ENCODE data around the gene MGA. TPM values are rescaled to one million over a fixed set of nuclear protein-coding genes. Genes with fewer than 3 reads are reported as not detected.

Gene MGA
- total RNA-seq, 1 donor from 2014 or later = 43.1 TPM

- no peak for TF ChIP-seq CTCF (IDR thresholded peaks at IDR 0.05; ENCODE audit: insufficient read depth, low read length, poor library complexity, severe bottlenecking)
- Histone ChIP-seq H3K36me3 (ENCODE audit: control insufficient read depth, insufficient read depth, low read length) (peaks cover 3% of the 10 kb centered on the region), H3K27me3 (ENCODE audit: control insufficient read depth, insufficient read depth, low read length) (no peaks in the 10 kb centered on the region), H3K4me3 (ENCODE audit: low read depth, low read length) (no peak overlapping the region)
- no peak for DNase-seq (ENCODE audit: low read depth)
Observed at GRCh38 chr15:41795996-41796856, 136.0 kb downstream of the MGA start.

- DNase-seq (ENCODE audit: low read depth) = no peak
- no peak for TF ChIP-seq CTCF (IDR thresholded peaks at IDR 0.05; ENCODE audit: insufficient read depth, low read length, poor library complexity, severe bottlenecking)
- Histone ChIP-seq H3K36me3 (ENCODE audit: control insufficient read depth, insufficient read depth, low read length) (peaks cover 3% of the 10 kb centered on the region), H3K4me3 (ENCODE audit: low read depth, low read length) (no peak overlapping the region), H3K27me3 (ENCODE audit: control insufficient read depth, insufficient read depth, low read length) (no peaks in the 10 kb centered on the region)
Observed at GRCh38 chr15:41797201-41797944, 137.2 kb downstream of the MGA start.

DNA sequence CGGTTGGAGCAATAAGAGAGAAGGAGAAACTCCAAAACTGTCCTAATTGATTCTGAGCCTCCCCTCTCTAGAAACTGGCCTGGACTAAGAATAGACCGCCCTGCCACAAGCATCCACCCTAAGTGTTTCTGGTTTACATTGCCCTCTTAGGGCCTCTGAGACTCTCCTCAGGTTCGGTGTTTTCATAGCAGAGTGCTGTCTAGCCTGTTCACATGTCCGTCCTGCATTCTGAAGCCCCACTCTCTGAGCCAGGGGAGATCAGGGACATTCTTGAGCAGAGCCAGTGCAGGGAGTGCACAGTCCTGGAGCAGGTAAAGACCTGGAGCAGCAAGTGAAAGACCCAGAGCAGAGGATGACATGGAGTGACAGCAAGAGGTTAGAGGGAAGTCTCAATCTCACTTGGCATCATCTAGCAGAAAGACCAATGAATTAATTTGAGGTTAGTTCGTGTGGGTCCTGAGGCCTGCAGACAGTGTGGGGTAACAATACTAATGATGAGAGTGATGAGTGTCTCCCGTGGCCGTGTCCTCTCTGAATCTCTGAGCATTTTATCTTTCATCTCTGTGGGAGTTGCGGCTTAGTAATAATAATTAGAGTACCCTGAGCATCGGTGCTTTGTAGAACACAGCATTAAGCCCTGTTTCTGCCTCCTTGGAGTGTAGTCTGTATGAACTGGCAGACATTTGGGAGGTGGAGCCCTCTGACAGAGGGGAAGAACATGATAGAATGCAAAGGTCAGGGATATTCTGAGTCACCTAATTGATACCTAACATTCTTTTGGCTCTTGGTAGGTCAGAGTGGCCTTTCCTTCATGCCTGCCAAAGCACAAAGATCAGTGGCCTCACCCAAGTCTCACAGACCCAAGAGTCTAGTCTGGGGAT lies 138.6 kb downstream of the MGA start:
- H3K27me3 ChIP-seq (ENCODE audit: control insufficient read depth, insufficient read depth, low read length) = no peaks in the 10 kb centered on the region
- no peak for DNase-seq (ENCODE audit: low read depth)
- H3K4me3 ChIP-seq (ENCODE audit: low read depth, low read length) = no peak overlapping the region
- H3K36me3 ChIP-seq (ENCODE audit: control insufficient read depth, insufficient read depth, low read length) = peaks cover 3% of the 10 kb centered on the region
- no peak for TF ChIP-seq CTCF (IDR thresholded peaks at IDR 0.05; ENCODE audit: insufficient read depth, low read length, poor library complexity, severe bottlenecking)

DNA sequence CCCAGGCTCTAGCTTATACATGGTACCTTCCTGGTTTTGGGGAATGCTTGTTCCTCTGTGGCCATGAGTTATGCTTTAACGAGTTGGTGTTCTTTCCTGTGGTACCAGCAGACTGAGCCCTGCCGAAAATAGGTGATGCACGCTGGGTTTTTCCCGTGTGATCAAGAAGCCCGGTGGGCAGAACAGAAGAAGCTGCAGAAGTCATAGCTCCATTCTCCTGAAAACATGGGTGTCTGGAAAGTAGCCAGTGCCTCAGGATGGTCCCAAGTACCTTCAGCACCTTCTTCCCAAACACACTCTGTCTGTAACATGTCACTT lies 139.2 kb downstream of the MGA start:
- no peak for TF ChIP-seq CTCF (IDR thresholded peaks at IDR 0.05; ENCODE audit: insufficient read depth, low read length, poor library complexity, severe bottlenecking)
- H3K36me3 ChIP-seq (ENCODE audit: control insufficient read depth, insufficient read depth, low read length) = peaks cover 3% of the 10 kb centered on the region
- no peak for DNase-seq (ENCODE audit: low read depth)
- no peaks in the 10 kb centered on the region for H3K27me3 ChIP-seq (ENCODE audit: control insufficient read depth, insufficient read depth, low read length)
- no peak overlapping the region for H3K4me3 ChIP-seq (ENCODE audit: low read depth, low read length)

DNA sequence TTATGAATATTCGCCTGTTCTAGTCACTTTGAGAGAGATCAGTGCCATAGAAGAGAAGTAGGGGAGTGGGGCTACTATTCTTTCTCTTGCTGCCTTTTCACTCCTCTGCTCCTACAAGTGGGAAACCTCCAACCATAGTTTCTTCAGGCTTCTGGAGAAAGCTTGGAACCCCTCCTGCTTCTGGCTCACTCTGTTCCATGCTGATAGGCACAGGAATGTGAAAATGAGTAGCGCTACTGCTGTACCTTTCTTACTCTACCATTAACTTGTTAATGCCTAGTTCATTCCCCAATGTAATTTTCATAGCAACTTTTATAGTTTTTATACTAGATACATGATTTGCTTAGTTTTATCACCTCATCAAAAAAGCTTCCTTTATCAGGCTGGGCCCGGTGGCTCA lies 141.0 kb downstream of the MGA start:
- H3K27me3 ChIP-seq (ENCODE audit: control insufficient read depth, insufficient read depth, low read length) = no peaks in the 10 kb centered on the region
- no peak overlapping the region for H3K4me3 ChIP-seq (ENCODE audit: low read depth, low read length)
- DNase-seq (ENCODE audit: low read depth) = no peak
- peaks cover 3% of the 10 kb centered on the region for H3K36me3 ChIP-seq (ENCODE audit: control insufficient read depth, insufficient read depth, low read length)
- TF ChIP-seq CTCF (IDR thresholded peaks at IDR 0.05; ENCODE audit: insufficient read depth, low read length, poor library complexity, severe bottlenecking) = no peak
